WTC11 (cell line): ENCODE data around the gene ZNF710. TPM values are rescaled to one million over a fixed set of nuclear protein-coding genes. Genes with fewer than 3 reads are reported as not detected.

Source experiments
- ATAC-seq: fragments of 200-7000 bp; cut with Tn5 transposase; 2 replicates; pipeline ENCODE4 v1.10.0; 2021; ENCODE audit warnings: mild to moderate bottlenecking, moderate library complexity
- CTCF ChIA-PET: fragments of 300-600 bp; sonication (Branson Sonifier 250); formaldehyde crosslinking; loops from one replicate; lab custom pipeline; 2021; ENCODE audit warnings: antibody characterized with exemption; lab: Charles Lee
- POLR2A ChIA-PET: fragments of 350-600 bp; sonication (Branson Sonifier 250); formaldehyde crosslinking; loops from one replicate; lab custom pipeline; 2021; ENCODE audit warnings: antibody characterized with exemption; lab: Charles Lee
- DNase-seq: peaks from one replicate; pipeline ENCODE4 v3.0.0; 2021; ENCODE audit warnings: low spot score
- H3K27ac Mint-ChIP-seq: 2 replicates; pipeline ENCODE4 v1.8.0; 2021; ENCODE audit warnings: mixed read lengths
- H3K27me3 Mint-ChIP-seq: 2 replicates; pipeline ENCODE4 v1.8.0; 2021; ENCODE audit warnings: low read depth, mild to moderate bottlenecking, moderate library complexity, mixed read lengths
- H3K36me3 Mint-ChIP-seq: 2 replicates; pipeline ENCODE4 v1.8.0; 2021; ENCODE audit warnings: mixed read lengths
- H3K4me1 Mint-ChIP-seq: 2 replicates; pipeline ENCODE4 v1.8.0; 2022; ENCODE audit warnings: mixed read lengths
- H3K4me3 Mint-ChIP-seq: 2 replicates; pipeline ENCODE4 v1.8.0; 2021; ENCODE audit warnings: mild to moderate bottlenecking, moderate library complexity, mixed read lengths
- H3K9me3 Mint-ChIP-seq: 2 replicates; pipeline ENCODE4 v1.8.0; 2021; ENCODE audit warnings: mixed read lengths
- AR ChIP-seq: fragments of 250-450 bp; sonication (Bioruptor Pico); IDR thresholded peaks from 2 replicates; pipeline ENCODE4 v1.9.0; 2021; ENCODE audit warnings: mild to moderate bottlenecking
- HMGA2 ChIP-seq: fragments of 250-450 bp; sonication (Bioruptor Pico); IDR thresholded peaks from 2 replicates; pipeline ENCODE4 v1.4.0; 2021; ENCODE audit warnings: mild to moderate bottlenecking, moderate library complexity
- JUN ChIP-seq: sonication (generic); formaldehyde crosslinking; IDR thresholded peaks from 2 replicates; pipeline ENCODE4 v1.8.0; 2023; ENCODE audit warnings: mild to moderate bottlenecking, missing genetic modification reagents
- MAX ChIP-seq: sonication (generic); formaldehyde crosslinking; IDR thresholded peaks from 2 replicates; pipeline ENCODE4 v1.8.0; 2022; ENCODE audit warnings: mild to moderate bottlenecking, missing genetic modification reagents
- NFATC4 ChIP-seq: fragments of 250-450 bp; sonication (Bioruptor Pico); IDR thresholded peaks from 2 replicates; pipeline ENCODE4 v1.9.0; 2021; ENCODE audit warnings: mild to moderate bottlenecking
- NR2C2 ChIP-seq: sonication (generic); formaldehyde crosslinking; IDR thresholded peaks from 2 replicates; pipeline ENCODE4 v1.8.0; 2022; ENCODE audit warnings: mild to moderate bottlenecking, missing genetic modification reagents
- OVOL2 ChIP-seq: fragments of 250-450 bp; sonication (Bioruptor Pico); IDR thresholded peaks from 2 replicates; pipeline ENCODE4 v1.9.0; 2021; ENCODE audit warnings: mild to moderate bottlenecking, borderline replicate concordance
- USF2 ChIP-seq: sonication (generic); formaldehyde crosslinking; IDR thresholded peaks from 2 replicates; pipeline ENCODE4 v1.8.1; 2023; ENCODE audit warnings: mild to moderate bottlenecking, missing genetic modification reagents, moderate library complexity
- total RNA-seq: library from RNA; stranded (reverse); gene quantifications from 3 replicates; pipeline ENCODE4 v1.2.3, GENCODE V29; 2021
- TF ChIP-seq, protein P1 (sequence below): sonication (generic); formaldehyde crosslinking; IDR thresholded peaks from 2 replicates; pipeline ENCODE4 v1.8.0; 2022; ENCODE audit warnings: mild to moderate bottlenecking, missing genetic modification reagents
- TF ChIP-seq, protein P2 (sequence below): sonication (generic); formaldehyde crosslinking; IDR thresholded peaks from 2 replicates; pipeline ENCODE4 v1.8.0; 2023; ENCODE audit warnings: missing genetic modification reagents, mild to moderate bottlenecking, borderline replicate concordance
- TF ChIP-seq, protein P3 (sequence below): sonication (generic); formaldehyde crosslinking; IDR thresholded peaks from 2 replicates; pipeline ENCODE4 v1.8.1; 2023; ENCODE audit warnings: mild to moderate bottlenecking, moderate library complexity, missing genetic modification reagents
- TF ChIP-seq, protein P4 (sequence below): sonication (generic); formaldehyde crosslinking; IDR thresholded peaks from 2 replicates; pipeline ENCODE4 v1.8.0; 2022; ENCODE audit warnings: mild to moderate bottlenecking, missing genetic modification reagents
- TF ChIP-seq, protein P5 (sequence below): sonication (generic); formaldehyde crosslinking; IDR thresholded peaks from 2 replicates; pipeline ENCODE4 v1.8.1; 2022; ENCODE audit warnings: low read depth, missing genetic modification reagents, borderline replicate concordance

Gene ZNF710
- total RNA-seq, 1 experiment from 2014 or later: 25.9 TPM

DNA sequence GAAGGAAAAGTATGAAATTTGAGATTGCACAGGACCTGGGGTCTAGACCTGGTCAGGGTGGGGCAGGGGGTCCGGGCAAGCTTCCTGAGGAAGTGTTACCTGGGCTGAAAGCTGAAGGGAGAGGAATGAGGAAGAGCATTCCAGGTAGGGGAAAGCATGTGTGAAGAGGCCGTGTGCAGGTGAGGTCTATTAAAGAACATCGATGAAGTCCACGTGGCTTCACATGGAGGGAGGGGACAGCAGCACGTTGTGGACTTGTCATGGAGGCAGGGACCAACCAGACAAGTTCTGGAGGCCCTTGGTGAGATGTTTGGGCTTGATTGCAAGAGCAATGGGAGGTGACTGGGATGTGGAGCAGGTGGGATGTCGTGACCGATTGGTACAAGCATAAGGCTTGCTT is 54.1 kb downstream of the ZNF710 start (continued):
- TF ChIP-seq, protein P1, sequence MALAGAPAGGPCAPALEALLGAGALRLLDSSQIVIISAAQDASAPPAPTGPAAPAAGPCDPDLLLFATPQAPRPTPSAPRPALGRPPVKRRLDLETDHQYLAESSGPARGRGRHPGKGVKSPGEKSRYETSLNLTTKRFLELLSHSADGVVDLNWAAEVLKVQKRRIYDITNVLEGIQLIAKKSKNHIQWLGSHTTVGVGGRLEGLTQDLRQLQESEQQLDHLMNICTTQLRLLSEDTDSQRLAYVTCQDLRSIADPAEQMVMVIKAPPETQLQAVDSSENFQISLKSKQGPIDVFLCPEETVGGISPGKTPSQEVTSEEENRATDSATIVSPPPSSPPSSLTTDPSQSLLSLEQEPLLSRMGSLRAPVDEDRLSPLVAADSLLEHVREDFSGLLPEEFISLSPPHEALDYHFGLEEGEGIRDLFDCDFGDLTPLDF (CRISPR knock-in tag): no peak
- TF ChIP-seq USF2 (CRISPR knock-in tag) (no peak), JUN (CRISPR knock-in tag) (no peak), NFATC4 (CRISPR knock-in tag) (no peak), MAX (CRISPR knock-in tag) (no peak), HMGA2 (CRISPR knock-in tag) (no peak), OVOL2 (CRISPR knock-in tag) (no peak)
- TF ChIP-seq, protein P2, sequence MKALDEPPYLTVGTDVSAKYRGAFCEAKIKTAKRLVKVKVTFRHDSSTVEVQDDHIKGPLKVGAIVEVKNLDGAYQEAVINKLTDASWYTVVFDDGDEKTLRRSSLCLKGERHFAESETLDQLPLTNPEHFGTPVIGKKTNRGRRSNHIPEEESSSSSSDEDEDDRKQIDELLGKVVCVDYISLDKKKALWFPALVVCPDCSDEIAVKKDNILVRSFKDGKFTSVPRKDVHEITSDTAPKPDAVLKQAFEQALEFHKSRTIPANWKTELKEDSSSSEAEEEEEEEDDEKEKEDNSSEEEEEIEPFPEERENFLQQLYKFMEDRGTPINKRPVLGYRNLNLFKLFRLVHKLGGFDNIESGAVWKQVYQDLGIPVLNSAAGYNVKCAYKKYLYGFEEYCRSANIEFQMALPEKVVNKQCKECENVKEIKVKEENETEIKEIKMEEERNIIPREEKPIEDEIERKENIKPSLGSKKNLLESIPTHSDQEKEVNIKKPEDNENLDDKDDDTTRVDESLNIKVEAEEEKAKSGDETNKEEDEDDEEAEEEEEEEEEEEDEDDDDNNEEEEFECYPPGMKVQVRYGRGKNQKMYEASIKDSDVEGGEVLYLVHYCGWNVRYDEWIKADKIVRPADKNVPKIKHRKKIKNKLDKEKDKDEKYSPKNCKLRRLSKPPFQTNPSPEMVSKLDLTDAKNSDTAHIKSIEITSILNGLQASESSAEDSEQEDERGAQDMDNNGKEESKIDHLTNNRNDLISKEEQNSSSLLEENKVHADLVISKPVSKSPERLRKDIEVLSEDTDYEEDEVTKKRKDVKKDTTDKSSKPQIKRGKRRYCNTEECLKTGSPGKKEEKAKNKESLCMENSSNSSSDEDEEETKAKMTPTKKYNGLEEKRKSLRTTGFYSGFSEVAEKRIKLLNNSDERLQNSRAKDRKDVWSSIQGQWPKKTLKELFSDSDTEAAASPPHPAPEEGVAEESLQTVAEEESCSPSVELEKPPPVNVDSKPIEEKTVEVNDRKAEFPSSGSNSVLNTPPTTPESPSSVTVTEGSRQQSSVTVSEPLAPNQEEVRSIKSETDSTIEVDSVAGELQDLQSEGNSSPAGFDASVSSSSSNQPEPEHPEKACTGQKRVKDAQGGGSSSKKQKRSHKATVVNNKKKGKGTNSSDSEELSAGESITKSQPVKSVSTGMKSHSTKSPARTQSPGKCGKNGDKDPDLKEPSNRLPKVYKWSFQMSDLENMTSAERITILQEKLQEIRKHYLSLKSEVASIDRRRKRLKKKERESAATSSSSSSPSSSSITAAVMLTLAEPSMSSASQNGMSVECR: no peak

DNA sequence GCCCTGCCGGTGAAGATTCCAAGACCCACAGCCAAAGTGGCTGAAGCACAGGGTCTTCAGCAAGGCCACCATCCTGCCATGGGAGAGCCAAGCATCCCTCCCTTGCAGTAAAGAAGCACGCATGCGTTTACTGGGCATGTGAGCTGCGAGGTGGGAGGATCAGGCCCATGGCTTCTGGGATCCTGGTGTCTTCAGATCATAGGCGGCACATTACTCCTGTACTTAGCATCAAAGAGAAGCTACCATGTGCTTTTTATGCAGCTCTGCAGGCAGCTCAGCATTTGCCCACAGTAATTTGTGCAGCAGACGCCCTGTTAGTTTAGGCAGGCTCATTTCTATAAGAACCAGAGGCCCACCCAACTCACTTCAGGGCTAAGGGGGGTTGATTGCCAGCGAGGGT is 55.4 kb downstream of the ZNF710 start:
- ChIA-PET CTCF (no interaction called here), POLR2A (no interaction called here)
- Mint-ChIP-seq H3K27me3 (no peaks in the 10 kb centered on the region; the same call in 1 of the 2 replicates), H3K36me3 (no peaks in the 10 kb centered on the region), H3K9me3 (peaks cover 4% of the 10 kb centered on the region; the same call in 1 of the 2 replicates), H3K4me3 (no peak overlapping the region), H3K4me1 (peaks cover 62% of the 10 kb centered on the region), H3K27ac (no peak overlapping the region)
- TF ChIP-seq, protein P1 (CRISPR knock-in tag): no peak
- TF ChIP-seq, protein P3, sequence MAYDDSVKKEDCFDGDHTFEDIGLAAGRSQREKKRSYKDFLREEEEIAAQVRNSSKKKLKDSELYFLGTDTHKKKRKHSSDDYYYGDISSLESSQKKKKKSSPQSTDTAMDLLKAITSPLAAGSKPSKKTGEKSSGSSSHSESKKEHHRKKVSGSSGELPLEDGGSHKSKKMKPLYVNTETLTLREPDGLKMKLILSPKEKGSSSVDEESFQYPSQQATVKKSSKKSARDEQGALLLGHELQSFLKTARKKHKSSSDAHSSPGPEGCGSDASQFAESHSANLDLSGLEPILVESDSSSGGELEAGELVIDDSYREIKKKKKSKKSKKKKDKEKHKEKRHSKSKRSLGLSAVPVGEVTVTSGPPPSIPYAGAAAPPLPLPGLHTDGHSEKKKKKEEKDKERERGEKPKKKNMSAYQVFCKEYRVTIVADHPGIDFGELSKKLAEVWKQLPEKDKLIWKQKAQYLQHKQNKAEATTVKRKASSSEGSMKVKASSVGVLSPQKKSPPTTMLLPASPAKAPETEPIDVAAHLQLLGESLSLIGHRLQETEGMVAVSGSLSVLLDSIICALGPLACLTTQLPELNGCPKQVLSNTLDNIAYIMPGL (CRISPR knock-in tag): no peak
- TF ChIP-seq NFATC4 (CRISPR knock-in tag): no peak
- DNase-seq (no peak), ATAC-seq (no peak)

GRCh38 chr15:90058308-90058707 is 57.2 kb downstream of the ZNF710 start:
- CTCF ChIA-PET: no interaction called here
- H3K36me3 Mint-ChIP-seq: no peaks in the 10 kb centered on the region
- TF ChIP-seq, protein P4, sequence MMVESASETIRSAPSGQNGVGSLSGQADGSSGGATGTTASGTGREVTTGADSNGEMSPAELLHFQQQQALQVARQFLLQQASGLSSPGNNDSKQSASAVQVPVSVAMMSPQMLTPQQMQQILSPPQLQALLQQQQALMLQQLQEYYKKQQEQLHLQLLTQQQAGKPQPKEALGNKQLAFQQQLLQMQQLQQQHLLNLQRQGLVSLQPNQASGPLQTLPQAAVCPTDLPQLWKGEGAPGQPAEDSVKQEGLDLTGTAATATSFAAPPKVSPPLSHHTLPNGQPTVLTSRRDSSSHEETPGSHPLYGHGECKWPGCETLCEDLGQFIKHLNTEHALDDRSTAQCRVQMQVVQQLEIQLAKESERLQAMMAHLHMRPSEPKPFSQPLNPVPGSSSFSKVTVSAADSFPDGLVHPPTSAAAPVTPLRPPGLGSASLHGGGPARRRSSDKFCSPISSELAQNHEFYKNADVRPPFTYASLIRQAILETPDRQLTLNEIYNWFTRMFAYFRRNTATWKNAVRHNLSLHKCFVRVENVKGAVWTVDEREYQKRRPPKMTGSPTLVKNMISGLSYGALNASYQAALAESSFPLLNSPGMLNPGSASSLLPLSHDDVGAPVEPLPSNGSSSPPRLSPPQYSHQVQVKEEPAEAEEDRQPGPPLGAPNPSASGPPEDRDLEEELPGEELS (CRISPR knock-in tag): no peak
- TF ChIP-seq HMGA2 (CRISPR knock-in tag) (no peak), NR2C2 (CRISPR knock-in tag) (no peak), AR (CRISPR knock-in tag) (no peak)
- TF ChIP-seq, protein P1 (CRISPR knock-in tag): no peak
- TF ChIP-seq, protein P5, sequence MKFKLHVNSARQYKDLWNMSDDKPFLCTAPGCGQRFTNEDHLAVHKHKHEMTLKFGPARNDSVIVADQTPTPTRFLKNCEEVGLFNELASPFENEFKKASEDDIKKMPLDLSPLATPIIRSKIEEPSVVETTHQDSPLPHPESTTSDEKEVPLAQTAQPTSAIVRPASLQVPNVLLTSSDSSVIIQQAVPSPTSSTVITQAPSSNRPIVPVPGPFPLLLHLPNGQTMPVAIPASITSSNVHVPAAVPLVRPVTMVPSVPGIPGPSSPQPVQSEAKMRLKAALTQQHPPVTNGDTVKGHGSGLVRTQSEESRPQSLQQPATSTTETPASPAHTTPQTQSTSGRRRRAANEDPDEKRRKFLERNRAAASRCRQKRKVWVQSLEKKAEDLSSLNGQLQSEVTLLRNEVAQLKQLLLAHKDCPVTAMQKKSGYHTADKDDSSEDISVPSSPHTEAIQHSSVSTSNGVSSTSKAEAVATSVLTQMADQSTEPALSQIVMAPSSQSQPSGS (CRISPR knock-in tag): no peak
- no peaks in the 10 kb centered on the region; the same call in 1 of the 2 replicates for H3K27me3 Mint-ChIP-seq
- DNase-seq (no peak), ATAC-seq (no peak)
- POLR2A ChIA-PET: no interaction called here
- H3K27ac Mint-ChIP-seq: no peak overlapping the region; the same call in 1 of the 2 replicates
- H3K4me1 Mint-ChIP-seq: peaks cover 69% of the 10 kb centered on the region
- no peak overlapping the region for H3K4me3 Mint-ChIP-seq
- H3K9me3 Mint-ChIP-seq: peaks cover 4% of the 10 kb centered on the region; the same call in 1 of the 2 replicates
